Motor neuron (in vitro differentiated cells): ENCODE data around the gene TMEM242. TPM values are rescaled to one million over a fixed set of nuclear protein-coding genes. Genes with fewer than 3 reads are reported as not detected.
A peak's percentile ranks its signal among the peaks of the same experiment; 100 is the strongest.

Experiments
- ATAC-seq, 8 experiments: fragments of 200-7000 bp; cut with Tn5 transposase; replicated peaks in 6 of 8; 2 replicates each; pipeline ENCODE4 v1.8.0; 2021; ENCODE audit warnings: mild to moderate bottlenecking in 8 of 8, moderate library complexity in 8 of 8
- H3K27ac ChIP-seq, 2 donors: fragments of 250-450 bp; sonication (Bioruptor Pico); 2 replicates each; pipeline ENCODE4 v1.9.0; 2021; ENCODE audit warnings: antibody characterized with exemption in 2 of 2, mild to moderate bottlenecking in 2 of 2, moderate library complexity in 1 of 2
- H3K4me1 ChIP-seq, 2 donors: fragments of 250-450 bp; sonication (Bioruptor Pico); replicated peaks in 1 of 2; 2 replicates each; pipeline ENCODE4 v1.6.1; 2021; ENCODE audit warnings: antibody characterized with exemption in 2 of 2, mild to moderate bottlenecking in 2 of 2, moderate library complexity in 1 of 2
- H3K4me3 ChIP-seq, 5 donors: fragments of 250-450 bp; sonication (Bioruptor Pico); 2 replicates each; pipeline ENCODE4 v1.9.0; 2021; ENCODE audit warnings: antibody characterized with exemption in 5 of 5, mild to moderate bottlenecking in 5 of 5, moderate library complexity in 4 of 5
- WGBS, 10 experiments: fragments of 450-650 bp; shearing (Covaris generic); methylation state at CpG; one replicate each; pipeline ENCODE4 v1.0.0; 2022; 5-methylcytosine and 5-hydroxymethylcytosine counted together
- in situ Hi-C, 9 experiments: fragments of 400-800 bp; cut with MboI; loops; one replicate each; pipeline ENCODE4 v1.15.0; 2021; ENCODE audit warnings: low sequenced_read_pairs in 9 of 9, low pct_unique_long_range_greater_than_20kb in 2 of 9; ENCODE audit not compliant: unreplicated experiment in 9 of 9
- total RNA-seq, 8 experiments: library from RNA; unstranded; fragments of 300-600 nt; gene quantifications; 2 replicates each; pipeline versions ENCODE4 v1.2.3 to v1.2.4, GENCODE V29; 2022

Gene TMEM242
- total RNA-seq, 8 experiments from 2014 or later, result 9.6 to 16.9 (median 11.5) TPM

DNA sequence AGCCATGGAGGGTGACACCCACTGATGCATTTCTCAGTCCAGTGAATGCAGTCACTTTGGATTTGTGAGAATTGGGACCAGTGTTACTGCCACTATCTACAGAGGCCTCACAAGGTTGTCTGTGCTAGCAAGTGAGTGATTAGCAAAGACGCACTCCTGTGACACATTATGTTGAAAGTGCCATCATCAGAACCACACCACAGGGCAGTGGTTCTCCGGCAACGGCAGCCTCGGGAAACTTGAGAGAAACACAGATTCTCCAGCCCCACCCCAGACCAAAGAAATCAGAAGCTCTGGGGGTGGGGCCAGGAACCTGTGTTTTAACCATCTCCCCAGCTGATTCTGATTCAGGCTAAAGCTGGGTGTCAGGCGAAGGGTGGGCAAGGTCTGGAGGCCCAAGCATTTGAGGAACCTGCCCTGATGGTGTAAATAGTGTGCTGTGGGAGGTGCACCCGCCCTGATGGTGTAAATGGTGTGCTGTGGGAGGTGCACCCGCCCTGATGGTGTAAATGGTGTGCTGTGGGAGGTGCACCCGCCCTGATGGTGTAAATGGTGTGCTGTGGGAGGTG, 39.9 kb downstream of the TMEM242 start:
- 23 to 85% (median 63%) methylated on average over 2 to 4 of the region's 8 CpGs; no CpG with 5 or more reads in 6 of the 10 experiments for WGBS, 10 experiments
- in situ Hi-C loops, result no loop called here

DNA sequence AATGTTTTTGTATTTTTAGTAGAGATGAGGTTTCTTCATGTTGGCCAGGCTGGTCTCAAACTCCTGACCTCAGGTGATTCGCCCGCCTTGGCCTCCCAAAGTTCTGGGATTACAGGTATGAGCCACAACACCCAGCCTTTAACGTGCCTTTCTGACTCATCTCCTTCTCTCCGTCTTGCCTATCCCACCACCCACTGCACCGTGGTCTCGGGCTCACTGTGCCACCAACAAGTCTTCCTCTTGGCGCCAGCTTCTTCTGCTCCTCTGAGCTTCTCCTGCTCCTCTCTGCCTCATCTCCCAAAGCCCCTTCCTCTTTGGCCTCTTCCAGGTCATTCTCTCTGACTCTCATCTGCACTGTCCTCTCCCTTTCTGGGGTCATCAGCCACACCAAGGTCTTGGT, 41.0 kb downstream of the TMEM242 start:
- no peaks in the 10 kb centered on the region for H3K4me1 ChIP-seq
- WGBS, 10 experiments, result 71 to 100% (median 94%) methylated on average over 1 to 7 of the region's 7 CpGs; no CpG with 5 or more reads in 4 of the 10 experiments
- H3K4me3 ChIP-seq, result no peak overlapping the region
- no peak overlapping the region for H3K27ac ChIP-seq
- in situ Hi-C loops, result no loop called here
- ATAC-seq, result no peak

More for the DNA sequence above, 39.9 kb downstream of the TMEM242 start:
- peak in 2 of 8 experiments; percentile 64 to 72 for ATAC-seq
- Histone ChIP-seq H3K4me3 (no peak overlapping the region), H3K4me1 (no peaks in the 10 kb centered on the region), H3K27ac (no peak overlapping the region)

DNA sequence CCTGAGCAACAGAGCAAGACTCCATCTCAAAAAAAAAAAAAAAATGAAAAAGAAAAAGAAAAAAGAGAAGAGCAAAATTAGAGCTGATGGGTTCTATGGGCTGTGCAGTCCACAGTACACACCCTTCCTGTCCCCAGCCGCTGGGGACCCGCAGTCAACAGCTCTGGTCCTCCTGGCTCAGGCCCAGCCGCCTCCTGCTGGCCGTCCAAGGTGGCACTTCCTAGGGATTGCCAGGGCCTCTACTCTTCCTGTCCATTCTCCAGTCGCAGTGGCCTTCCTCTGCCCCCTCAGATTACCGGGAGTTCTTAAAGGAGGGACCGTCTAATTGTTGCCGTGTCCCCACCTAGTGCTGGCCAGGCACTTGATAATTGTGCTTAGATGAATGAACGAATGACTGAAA, 41.7 kb downstream of the TMEM242 start:
- peak in 1 of 8 experiments; percentile 56 for ATAC-seq
- in situ Hi-C loops, result no loop called here

DNA sequence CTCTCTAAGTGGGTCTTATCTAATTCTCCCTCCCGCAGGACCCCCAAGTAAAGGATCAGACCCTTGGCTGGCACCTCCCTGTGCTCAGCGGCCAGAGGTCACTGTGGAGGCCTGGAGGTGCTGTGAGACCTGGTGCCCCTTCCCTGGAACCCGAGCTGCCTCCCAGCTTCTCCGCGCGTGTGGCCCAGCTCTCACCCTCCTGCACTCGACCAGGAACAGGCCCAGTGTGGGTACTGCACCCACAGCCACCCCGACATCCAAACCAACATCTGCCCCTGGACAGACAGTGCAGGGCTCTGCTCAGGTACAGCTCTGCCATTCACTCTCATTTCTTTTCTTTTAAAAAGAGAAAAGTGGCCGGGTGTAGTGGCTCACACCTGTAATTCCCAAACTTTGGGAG, 42.4 kb downstream of the TMEM242 start:
- 72 to 100% (median 83%) methylated on average over 1 to 8 of the region's 9 CpGs; no CpG with 5 or more reads in 7 of the 10 experiments for WGBS, 10 experiments
- in situ Hi-C loops, result no loop called here
- Histone ChIP-seq H3K4me3 (no peak overlapping the region), H3K4me1 (no peaks in the 10 kb centered on the region), H3K27ac (no peak overlapping the region)
- no peak for ATAC-seq

More for the DNA sequence above, 41.7 kb downstream of the TMEM242 start:
- no peak overlapping the region for H3K27ac ChIP-seq
- no peak overlapping the region for H3K4me3 ChIP-seq
- WGBS, 10 experiments, result 0 to 93% methylated on average over 1 to 7 of the region's 9 CpGs; no CpG with 5 or more reads in 8 of the 10 experiments
- no peaks in the 10 kb centered on the region for H3K4me1 ChIP-seq

DNA sequence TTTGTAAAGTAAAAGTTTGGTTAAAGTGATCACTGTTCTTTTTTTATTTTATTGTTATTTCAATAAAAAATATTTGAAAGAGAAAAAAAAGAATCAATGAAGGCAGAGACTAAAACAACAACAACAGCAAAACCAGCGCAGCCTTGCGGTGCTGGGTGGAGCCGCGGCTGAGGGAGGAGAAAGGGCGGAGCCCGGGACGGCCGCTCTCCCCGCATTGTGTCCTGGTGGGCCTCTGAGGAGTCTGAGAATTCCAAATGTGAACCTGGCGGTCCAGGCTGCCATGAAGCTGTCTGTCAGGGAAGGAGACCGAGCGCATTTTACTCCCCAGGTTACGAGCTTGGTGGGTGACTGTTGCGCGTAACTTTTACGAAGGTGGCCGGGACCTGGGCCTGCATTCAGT, 43.2 kb downstream of the TMEM242 start:
- WGBS, 10 experiments, result 35 to 80% (median 52%) methylated on average over 1 to 16 of the region's 17 CpGs; no CpG with 5 or more reads in 6 of the 10 experiments
- in situ Hi-C loops, result no loop called here
- no peak overlapping the region for H3K4me3 ChIP-seq
- H3K4me1 ChIP-seq, result no peaks in the 10 kb centered on the region
- no peak overlapping the region for H3K27ac ChIP-seq
- no peak for ATAC-seq

DNA sequence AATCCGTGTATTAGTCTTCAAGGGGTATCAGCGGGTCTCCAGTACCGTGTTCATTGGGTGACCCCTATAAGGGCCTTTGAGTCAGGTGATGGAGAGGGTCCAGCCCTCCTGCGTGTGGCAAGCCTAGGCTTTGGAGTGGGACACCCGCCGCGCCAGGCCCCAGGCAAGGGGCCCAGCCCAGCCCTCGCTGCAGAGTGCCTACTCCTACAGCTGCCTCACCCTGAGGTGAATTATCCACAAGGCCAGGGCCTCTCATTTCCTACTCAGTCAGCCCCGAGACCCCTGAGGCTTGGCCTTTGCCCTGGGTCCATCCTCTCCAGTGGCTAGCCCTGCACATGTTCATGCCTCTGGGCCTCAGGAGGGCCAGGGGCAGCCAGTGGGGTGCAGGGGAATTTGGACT, 45.1 kb downstream of the TMEM242 start:
- Histone ChIP-seq H3K27ac (no peak overlapping the region), H3K4me3 (no peak overlapping the region), H3K4me1 (peaks cover 4 to 5% of the 10 kb centered on the region in 2 donors)
- no peak for ATAC-seq
- in situ Hi-C loops, result no loop called here
- WGBS, 10 experiments, result 80 to 100% (median 100%) methylated on average over 1 to 8 of the region's 9 CpGs; no CpG with 5 or more reads in 3 of the 10 experiments

DNA sequence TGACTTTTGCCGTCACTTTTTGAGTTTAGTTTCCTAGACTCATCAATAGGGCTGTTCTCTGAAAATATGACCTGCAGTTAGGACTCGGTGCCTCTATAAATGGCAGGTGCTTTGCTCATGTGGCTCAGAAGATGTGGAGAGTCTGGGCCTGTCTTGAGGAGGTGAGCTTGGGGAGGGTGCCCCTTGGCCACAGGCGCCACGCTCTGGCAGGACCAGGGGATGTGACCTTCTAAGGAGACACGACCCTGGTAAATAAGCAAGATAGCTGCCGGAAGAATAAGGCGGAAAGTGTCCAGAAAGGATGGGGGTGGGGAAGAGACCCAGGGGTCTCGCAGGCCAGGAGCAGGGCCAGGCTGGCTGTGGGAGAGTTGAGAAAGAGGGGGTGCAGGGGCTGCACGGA, 46.6 kb downstream of the TMEM242 start:
- in situ Hi-C loops, result no loop called here
- 80 to 100% (median 94%) methylated on average over 1 to 6 of the region's 9 CpGs; no CpG with 5 or more reads in 4 of the 10 experiments for WGBS, 10 experiments
- ATAC-seq, result no peak
- Histone ChIP-seq H3K4me1 (peaks cover 4 to 5% of the 10 kb centered on the region in 2 donors), H3K27ac (no peak overlapping the region), H3K4me3 (no peak overlapping the region)

DNA sequence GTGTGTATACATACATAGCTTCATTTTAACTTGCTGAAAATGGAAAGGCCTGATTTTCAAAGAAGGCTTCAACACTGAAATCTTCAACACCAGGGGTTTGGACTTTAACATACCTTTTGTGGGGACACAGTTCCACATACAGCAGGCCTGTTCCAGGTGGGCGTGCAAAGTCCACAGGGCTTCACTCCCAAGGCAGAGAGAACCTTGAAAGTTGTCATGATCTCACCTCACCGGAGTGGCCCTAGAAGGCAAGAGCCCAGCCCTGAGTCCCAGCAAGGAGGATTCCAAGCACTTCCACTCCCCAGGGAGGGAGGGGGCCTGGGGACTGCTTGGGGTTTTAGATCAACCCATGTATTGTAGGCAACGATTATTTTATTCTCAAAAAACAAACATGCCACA, 47.2 kb downstream of the TMEM242 start:
- in situ Hi-C loops, result no loop called here
- ATAC-seq, result no peak

DNA sequence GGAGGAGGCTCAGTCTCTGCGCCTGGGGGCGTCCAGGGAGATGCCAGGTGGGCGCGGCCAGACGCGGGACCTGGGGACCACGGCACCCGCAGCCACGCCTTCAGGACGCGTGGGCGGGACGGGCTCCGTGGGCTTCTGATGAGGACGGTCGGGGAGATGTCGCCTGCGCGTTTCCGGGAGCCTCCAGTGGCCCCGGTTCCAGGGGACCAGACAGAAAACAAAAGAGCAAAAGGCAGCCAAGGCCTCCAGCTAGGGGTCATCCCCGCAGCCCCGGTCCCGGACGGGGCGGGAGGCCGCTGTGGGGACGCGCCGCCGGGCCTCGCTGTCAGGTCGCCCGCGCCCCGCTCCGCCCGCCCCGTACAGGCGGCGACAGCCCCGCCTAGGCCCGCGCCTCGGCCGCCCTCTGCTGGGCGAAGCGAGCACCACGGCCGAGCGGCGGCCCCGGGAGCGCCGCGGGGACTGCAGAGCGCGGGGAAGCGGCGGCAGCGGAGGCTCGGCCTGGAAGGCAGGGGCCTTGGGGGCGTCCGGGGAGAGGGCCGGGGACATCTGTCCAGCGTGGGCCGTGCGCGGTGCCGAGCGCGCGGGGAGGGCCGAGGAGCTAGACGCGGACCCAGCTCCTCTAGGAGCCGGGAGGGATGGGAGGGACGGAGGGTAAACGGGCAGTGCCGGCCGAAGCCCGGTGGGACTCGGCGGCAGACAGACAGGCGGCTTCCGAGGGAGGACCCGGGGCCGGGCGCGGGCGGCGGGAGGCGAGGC, 48.7 kb downstream of the TMEM242 start:
- peak; percentile 93 to 98 (median 97) for ATAC-seq
- in situ Hi-C loops, result loop anchor here in 1 of 9 experiments (25.0 kb wide), 1 partner anchor 237 kb away; no protein-coding TSS in a partner anchor
- peak overlapping the region; percentile 33 to 42 (median 37) for H3K4me3 ChIP-seq
- peaks cover 4 to 5% of the 10 kb centered on the region in 2 donors for H3K4me1 ChIP-seq
- H3K27ac ChIP-seq, result peak overlapping the region in 1 of 2 donors; percentile 18
- 4% methylated on average over 10 of the region's 93 CpGs; no CpG with 5 or more reads in 9 of the 10 experiments for WGBS, 10 experiments

More for the DNA sequence above, 47.2 kb downstream of the TMEM242 start:
- peaks cover 4 to 5% of the 10 kb centered on the region in 2 donors for H3K4me1 ChIP-seq
- H3K4me3 ChIP-seq, result no peak overlapping the region
- no peak overlapping the region for H3K27ac ChIP-seq
- whole genome bisulfite sequencing, 10 experiments, result 62 to 100% (median 92%) methylated on average over 1 to 3 of the region's 3 CpGs; no CpG with 5 or more reads in 5 of the 10 experiments

DNA sequence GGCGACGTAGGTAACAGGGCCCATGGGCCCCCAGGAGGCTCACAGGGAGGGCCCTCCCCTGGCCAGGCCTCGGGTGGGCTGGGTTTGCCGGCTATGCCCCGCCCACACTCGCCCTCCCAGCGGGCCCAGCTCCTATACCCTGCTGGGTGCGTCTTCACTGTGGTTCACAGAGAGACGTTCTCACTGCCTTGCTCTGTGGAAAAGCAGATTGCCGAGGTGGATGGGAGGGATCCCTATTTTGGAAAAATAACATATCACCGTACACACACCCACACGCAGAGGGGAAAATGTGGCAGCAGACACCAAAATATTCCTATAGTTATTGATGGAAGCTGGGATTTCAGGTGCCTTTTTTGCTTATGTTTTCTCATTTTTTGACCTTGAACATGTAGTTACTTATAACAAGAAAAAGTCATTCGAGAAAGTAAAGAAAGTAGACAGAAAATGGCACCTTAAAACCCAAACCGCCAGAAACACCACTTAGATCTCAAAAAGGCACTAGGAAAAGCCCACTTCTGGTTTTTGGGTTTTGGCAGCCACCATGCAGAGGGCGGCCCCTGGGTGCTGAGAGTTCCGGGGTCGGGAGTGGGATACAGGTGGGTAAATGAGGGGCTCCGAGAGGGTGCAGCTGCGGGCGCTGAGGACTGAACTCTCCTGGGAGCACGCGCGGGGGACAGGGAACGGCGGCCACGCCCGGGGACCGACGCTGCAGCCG, 49.4 kb downstream of the TMEM242 start:
- ATAC-seq, result peak in 3 of 8 experiments; percentile 5 to 16 (median 16)
- Histone ChIP-seq H3K4me1 (peaks cover 11 to 12% of the 10 kb centered on the region in 2 donors), H3K27ac (peak overlapping the region in 1 of 2 donors; percentile 28), H3K4me3 (peak overlapping the region; percentile 33 to 42 (median 37))
- 30 to 64% (median 43%) methylated on average over 1 to 10 of the region's 30 CpGs; no CpG with 5 or more reads in 1 of the 10 experiments for WGBS, 10 experiments
- in situ Hi-C loops, result loop anchor here in 1 of 9 experiments (25.0 kb wide), 1 partner anchor 237 kb away; no protein-coding TSS in a partner anchor

DNA sequence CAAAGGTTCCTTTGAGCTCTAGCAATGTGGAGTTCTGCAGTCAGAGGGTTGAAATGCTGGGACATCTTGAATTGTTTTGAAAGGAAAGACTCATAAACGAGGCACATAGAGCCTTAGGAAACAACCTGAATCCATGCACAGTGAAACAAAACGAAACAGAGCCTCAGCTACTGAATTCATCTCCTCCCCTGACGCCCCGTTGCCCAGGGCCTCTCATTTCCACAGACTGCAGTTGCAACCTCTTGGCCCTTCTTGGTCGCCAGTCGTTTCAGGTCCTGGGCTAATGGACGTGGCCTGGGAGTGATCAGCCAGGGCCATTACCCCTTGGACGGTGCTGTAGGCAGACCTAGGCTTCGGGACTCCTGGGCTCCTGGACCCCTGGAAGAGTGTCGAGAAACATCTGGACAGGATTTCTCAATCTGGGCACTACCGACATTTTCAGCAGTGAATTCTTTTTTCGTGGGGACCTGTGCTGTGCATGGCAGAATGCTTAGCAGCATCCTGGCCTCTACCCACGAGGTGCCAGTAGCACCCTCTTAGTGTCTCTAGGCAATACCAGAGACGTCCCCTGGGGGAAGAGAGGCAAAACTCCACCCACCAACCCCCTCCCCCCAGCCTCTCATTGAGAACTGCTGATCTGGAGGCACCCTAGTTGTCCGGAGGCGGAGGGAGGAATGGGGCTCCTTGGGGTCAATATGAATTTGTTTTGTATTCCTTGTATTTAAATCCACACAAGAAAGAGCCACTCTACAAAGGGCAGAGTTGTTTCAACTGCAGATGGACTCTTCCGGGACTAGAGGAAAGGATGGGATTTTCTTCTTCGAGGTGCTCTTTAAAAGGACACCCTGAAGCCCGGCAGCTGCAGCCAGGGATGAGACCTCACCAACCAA, 50.2 kb downstream of the TMEM242 start:
- Histone ChIP-seq H3K4me3 (no peak overlapping the region), H3K4me1 (peaks cover 11 to 18% of the 10 kb centered on the region in 2 donors), H3K27ac (peak overlapping the region in 1 of 2 donors; percentile 28)
- in situ Hi-C loops, result loop anchor here in 1 of 9 experiments (25.0 kb wide), 1 partner anchor 236 kb away; no protein-coding TSS in a partner anchor
- 20 to 86% (median 75%) methylated on average over 1 to 11 of the region's 19 CpGs; no CpG with 5 or more reads in 4 of the 10 experiments for WGBS, 10 experiments
- ATAC-seq, result no peak

DNA sequence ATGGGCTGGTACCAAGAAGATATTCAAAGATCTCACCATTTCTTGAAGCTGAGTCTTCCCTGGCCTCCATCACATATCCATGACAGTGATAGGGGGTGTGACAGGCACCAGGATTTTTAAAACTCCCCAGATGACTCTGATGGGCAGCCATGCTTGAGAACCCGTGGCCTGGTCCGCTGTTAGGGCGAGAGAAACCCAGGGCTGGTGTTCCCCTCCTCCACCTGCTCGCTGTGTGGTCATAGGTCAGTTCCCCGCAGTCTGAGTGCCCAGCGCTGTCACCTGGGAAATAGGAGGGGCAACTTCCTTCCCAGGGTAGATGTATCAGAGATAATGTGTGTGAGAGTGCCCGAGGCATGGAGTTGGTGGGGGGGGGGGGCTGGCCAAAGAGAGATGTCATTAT, 50.9 kb downstream of the TMEM242 start:
- Histone ChIP-seq H3K4me3 (no peak overlapping the region), H3K4me1 (peaks cover 11 to 18% of the 10 kb centered on the region in 2 donors), H3K27ac (no peak overlapping the region)
- 83 to 100% (median 89%) methylated on average over 1 to 4 of the region's 7 CpGs; no CpG with 5 or more reads in 4 of the 10 experiments for WGBS, 10 experiments
- ATAC-seq, result no peak
- in situ Hi-C loops, result loop anchor here in 1 of 9 experiments (25.0 kb wide), 1 partner anchor 235 kb away; no protein-coding TSS in a partner anchor
